Esophagus muscularis mucosa (tissue), 4 donors: ENCODE data around the gene THTPA.

Source experiments
- CTCF ChIP-seq, 3 experiments: fragments of 200-600 bp in 2 of 3; fragments of 450-650 bp in 1 of 3; sonication (generic) in 2 of 3; IDR thresholded peaks; one replicate each; pipeline ENCODE4 v1.5.1; 2017 to 2019; ENCODE audit warnings: antibody characterized with exemption in 3 of 3, mild to moderate bottlenecking in 2 of 3, moderate library complexity in 1 of 3
- EP300 ChIP-seq: sonication (generic); formaldehyde crosslinking; IDR thresholded peaks from one replicate; pipeline ENCODE4 v1.6.1; 2017; ENCODE audit warnings: antibody characterized with exemption
- POLR2AphosphoS5 ChIP-seq, 2 donors: sonication (generic); formaldehyde crosslinking; IDR thresholded peaks; one replicate each; pipeline ENCODE4 v1.6.1; 2017; ENCODE audit warnings: antibody characterized with exemption in 2 of 2

DNA sequence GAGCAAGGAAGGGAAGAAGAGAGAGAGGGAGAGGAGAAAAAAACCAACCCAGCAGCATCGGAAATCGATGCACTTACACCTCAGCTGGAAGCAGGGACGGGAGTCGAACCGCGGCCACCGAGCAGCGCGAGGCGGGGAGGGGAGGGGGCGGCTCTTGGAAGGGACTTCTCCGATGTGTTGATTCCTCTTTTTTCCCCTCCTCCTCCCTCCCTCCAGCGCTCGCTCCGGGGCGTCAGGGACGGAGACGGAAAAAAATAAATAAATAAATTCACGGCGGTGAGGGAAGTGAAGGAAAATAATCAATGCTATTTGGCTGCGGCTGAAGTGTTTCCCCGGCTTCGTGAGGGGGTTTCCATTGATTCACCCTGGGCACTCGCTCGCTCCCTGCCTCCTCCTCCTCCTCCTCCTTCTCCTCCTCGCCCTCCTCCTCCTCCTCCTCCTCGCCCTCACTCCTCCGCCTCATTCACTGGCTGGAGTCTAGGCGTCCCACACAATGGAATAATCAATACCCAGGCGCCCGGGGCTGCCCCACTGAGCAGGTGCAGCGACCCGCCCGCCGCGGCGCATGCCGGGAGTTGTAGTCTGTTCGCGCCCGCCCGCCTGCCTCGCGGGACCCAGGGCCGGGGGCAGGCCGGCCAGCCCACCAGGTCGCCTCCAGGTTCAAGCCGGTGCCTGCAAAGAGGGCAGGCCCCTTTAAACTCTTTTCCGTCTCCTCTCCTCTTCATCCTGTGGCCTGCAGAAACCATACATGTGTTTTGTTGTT lies 4.6 kb upstream of the THTPA start, which contains the start of gene ZFHX2:
- TF ChIP-seq CTCF (IDR thresholded peaks at IDR 0.05) (peak in 1 of 3 experiments; percentile 14), EP300 (no peak), POLR2AphosphoS5 (IDR thresholded peaks at IDR 0.05) (peak in 1 of 2 donors; percentile 51)
